ENCODE data around the gene HMGN1.

Gene HMGN1

GRCh38 chr21:39332175-39332574 is 16.7 kb downstream of the HMGN1 start:
- DNase-seq (ENCODE audit: low read depth in 2 of 2), result no peak

- DNase-seq (ENCODE audit: low read depth in 2 of 2), result no peak
Observed at GRCh38 chr21:39330001-39330400, 18.9 kb downstream of the HMGN1 start.

DNA sequence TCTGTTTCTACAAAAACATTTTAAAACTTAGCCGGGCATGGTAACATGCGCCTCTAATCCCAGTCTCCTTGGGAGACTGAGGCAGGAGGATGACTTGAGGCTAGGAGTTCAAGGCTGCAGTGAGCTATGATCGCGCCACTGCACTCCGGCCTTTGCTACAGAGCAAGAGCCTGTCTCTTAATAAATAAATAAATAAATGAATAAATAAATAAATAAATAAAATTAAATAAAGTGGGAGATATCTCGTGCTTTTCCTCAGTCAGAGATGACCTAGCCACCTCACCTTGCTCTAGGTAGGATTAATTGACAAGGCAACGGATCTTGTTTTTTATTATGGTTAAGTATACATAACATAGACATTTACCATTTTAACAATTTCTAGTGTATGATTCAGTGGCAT is 21.2 kb downstream of the HMGN1 start:
- DNase-seq (ENCODE audit: low read depth in 2 of 2), result no peak

- no peak for DNase-seq (ENCODE audit: low read depth in 2 of 2)
Observed at GRCh38 chr21:39326607-39327307, 22.1 kb downstream of the HMGN1 start.

DNA sequence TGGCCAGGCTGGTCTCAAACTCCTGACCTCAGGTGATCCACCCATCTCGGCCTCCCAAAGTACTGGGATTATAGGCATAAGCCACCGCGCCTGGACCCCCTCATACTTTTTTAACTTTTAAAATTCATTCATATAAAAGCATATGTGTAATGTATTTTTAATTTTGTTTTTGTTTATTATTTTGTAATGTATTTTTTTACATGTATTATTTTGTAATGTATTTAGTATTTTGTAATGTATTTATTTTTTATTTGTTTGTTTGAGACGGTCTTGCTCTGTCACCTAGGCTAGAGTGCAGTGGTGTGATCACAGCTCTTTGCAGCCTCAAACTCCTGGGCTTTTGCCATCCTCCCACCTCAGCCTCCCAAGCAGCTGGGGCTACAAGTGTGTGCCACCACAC is 23.4 kb downstream of the HMGN1 start:
- no peak for DNase-seq (ENCODE audit: low read depth in 2 of 2)

- no peak for DNase-seq (ENCODE audit: low read depth in 2 of 2)
Observed at GRCh38 chr21:39321424-39321823, 27.5 kb downstream of the HMGN1 start.

- DNase-seq (ENCODE audit: low read depth in 2 of 2), result no peak
Observed at GRCh38 chr21:39319814-39320332, 29.0 kb downstream of the HMGN1 start.

- DNase-seq (ENCODE audit: low read depth in 2 of 2), result no peak
Observed at GRCh38 chr21:39319251-39319756, 29.6 kb downstream of the HMGN1 start.

DNA sequence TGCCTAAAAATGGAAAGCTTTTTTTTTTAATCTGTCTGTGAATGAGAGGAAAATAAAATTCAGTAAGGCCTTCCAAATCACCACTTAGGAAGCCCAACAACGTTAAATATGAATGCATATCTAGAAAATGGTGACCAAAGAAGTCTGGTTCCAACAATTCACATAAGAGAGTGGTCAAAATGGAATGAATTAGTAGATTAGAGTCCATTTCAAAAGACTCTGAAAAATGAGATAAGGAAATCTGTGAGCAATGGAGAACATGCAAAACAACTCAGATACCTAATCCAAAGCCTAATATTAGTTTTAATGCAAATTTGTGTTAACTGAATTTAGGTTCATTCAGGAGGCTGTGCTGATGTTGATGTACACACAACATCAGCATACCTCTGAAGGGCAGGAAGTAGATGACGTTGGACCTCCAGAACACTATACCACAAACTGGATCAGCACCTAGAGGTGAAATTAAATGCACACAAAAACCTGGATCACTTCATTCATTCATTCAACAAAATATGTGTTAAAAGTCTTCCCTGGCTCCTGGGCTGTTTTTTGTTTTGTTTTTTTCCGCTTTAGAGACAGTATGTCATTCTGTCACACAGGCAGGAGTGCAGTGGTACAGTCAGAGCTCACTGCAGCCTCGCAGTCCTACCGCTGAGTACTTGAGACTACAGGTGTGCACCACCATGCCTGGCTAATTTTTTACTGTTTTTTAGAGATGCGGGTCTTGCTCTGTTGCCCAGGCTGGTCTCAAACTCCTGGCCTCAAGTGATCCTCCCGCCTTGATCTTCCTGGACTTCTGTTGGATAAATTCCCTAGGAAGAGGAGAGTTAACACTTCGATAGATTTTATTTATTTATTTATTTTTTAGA is 30.6 kb downstream of the HMGN1 start:
- DNase-seq (ENCODE audit: low read depth in 2 of 2), result no peak

DNA sequence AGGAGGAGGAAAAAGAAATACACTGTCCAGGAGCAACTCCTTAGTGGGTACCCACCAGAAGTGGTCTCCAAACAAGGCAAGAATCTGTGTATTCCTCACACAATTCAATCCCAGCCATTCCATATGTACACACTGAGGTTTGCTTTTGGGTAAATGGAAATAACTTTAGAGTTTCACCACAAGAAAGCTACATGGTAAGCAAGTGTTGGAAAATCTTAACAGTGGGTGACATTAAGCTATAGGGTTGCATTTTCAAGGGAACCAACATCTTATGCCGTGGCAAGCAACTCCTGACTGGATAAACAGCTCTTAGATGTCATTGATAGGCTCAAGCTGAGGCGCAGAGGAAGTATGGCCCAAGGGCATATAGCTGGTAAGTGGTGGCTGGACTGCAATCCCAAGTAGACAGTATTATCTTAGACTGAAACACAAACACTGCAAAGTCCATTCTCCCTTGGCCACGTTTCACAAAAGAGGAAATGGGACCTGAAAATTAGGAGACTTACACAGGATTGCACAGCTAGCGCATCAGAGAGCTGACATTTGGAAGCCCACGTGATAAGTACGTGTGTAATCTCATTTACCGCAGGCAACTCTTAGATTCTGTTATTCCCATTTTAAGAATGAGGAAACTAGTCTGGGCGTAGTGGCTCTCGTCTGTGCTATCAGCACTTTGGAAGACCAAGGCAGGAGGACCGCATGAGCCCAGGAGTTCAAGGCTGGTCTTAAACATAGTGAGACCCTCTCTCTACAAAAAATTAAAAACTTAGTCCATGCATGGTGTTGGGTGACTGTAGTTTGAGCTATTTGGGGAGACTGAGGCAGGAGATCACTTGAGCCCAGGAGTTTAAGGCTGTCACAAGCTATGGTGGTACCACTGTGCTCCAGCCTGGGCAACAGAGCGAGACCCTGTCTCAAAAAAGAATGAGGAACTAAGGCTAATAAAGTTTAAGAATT is 31.5 kb downstream of the HMGN1 start:
- no peak for DNase-seq (ENCODE audit: low read depth in 2 of 2)

GRCh38 chr21:39316729-39317128 is 32.2 kb downstream of the HMGN1 start:
- no peak for DNase-seq (ENCODE audit: low read depth in 2 of 2)

DNA sequence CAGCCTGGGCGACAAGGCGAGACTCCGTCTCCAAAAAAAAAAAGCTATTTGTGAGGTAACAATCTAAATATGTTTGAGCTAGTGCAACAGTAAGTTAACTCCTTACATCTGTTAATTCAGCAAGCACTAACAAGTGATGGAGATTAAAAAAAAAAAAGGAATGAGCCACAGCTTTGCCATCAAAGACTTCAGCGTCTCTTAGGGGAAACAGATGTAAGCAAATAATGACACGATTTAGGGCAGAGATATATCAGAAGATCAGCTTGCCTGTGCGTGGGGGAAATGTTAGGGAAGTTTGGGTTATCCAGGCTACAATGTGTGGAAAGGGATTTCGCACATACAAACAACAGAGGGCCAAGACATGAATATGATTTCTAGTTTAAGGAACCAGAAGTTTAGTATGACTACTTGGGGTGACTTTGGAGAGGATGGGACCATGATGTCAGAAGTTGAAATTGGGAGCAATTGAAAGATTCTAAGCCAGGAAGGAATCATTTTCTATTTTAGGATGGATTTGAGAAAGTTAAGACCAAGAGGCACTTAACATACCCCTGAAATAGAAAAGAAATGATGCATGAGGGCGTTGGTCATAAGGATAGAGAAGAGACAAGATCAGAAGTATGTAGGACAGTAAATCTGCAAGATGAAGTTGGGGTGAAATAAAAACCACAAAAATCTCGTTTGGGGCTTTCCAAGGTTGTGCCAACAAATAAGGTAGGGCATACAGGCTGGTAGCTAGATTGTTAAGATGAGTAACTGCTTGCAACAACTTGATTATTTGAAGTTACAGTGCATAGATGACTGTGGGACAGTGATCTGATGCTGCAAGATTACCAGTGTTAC is 33.1 kb downstream of the HMGN1 start:
- no peak for DNase-seq (ENCODE audit: low read depth in 2 of 2)

DNA sequence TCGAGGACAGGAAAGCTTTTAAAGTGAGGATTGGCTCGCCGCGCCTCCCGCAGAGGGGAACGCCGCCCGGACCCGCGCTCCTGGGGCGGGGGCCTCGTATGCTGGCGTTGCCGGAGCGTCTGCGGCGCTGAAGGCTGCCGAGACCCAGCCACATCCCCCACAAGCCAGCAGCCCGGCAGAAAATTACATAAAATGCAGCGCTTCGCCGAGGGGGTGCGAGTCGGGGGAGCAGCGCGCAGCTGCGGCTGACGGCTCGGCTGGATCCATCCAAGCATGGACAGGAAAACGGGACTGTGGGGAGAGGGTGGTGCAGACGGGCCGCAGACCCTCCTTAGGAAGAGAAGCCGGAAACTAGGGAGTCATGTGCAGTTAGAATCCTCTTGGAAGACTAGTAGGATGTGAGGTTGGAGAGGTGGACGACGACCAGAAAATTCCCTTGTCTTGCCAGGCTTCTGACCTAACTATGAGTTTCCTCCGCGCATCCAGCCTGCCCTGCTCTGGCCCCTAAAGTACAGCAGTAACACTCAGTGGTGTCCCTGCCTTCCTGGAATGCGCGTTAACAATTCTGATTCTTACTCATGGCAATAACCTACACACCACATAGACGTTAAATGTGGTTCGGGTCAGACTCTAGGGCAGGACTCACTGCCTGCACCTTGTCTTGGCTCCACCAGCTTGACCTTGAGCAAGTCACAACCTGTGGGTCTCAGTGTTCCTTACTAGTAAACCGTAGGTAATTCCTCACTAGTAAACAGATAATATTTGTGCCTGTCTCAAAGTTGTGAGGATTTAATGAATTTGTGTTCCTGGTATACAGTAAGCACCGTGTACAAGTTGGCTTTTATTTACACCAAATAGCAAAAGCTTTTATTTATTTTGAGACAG is 34.5 kb downstream of the HMGN1 start:
- no peak for DNase-seq (ENCODE audit: low read depth in 2 of 2)

DNA sequence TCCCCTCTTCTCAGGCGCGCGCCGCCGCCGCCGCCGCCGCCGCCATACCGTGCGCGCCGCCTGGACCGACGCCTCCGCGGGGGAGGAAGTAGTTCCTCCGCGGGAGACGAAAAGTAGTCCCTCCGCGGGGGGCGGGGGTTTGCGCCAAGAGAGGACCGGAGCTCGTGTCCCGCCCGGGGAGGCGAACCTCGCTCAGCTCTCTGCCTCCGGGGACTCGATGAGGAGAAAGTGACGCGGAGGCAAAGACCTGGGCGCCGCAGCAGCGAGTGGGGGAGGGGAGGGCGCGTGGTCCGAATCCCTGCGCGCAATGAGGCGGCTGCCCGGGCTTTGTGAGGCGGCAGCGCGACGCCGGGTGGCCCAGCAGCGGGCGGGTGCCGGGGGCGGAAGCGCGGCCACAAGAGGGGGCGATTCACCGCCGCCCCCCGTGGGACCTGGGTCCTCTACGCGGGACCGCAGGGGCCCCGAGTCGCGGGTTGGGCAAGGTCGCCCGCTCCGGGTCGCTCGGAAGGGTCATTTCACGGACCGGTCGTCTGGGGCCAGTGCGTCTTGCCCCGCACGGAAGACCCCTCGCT is 35.2 kb downstream of the HMGN1 start, which contains the start of gene BRWD1:
TSS of gene BRWD1 (minus strand) at position 62 of the 572 bp plus-strand sequence. CDS start 141 bp downstream, outside the sequence.
- DNase-seq (ENCODE audit: low read depth in 2 of 2), result peak; percentile 56 to 69

- peak in 1 of 2 donors; percentile 10 for DNase-seq (ENCODE audit: low read depth in 2 of 2)
Observed at GRCh38 chr21:39313042-39313570, 35.8 kb downstream of the HMGN1 start.

GRCh38 chr21:39312112-39313041 is 36.5 kb downstream of the HMGN1 start:
- DNase-seq (ENCODE audit: low read depth in 2 of 2), result peak; percentile 89 to 95

GRCh38 chr21:39311164-39311563 is 37.7 kb downstream of the HMGN1 start:
- DNase-seq (ENCODE audit: low read depth in 2 of 2), result no peak

DNA sequence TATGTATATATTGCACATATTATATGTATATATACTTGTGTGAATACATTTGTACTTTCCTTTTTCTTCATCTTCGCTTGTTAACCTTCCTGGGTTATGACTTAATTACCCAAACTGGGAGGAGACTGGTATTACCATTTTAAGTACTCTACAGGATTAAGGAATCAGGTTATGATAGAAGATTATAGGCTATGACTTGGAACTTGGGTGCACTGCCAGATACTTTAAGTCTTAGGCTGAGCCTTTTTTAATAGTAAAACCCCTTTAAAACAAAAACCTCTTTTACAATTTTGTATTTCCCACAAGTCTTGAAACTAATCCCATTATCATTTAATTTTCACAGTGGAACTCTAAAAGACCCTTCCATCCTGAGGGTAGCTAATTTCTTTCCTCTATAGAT is 41.4 kb downstream of the HMGN1 start:
- DNase-seq (ENCODE audit: low read depth in 2 of 2), result no peak
